H1 (cell line): Measurements from ENCODE around the gene AOPEP.

Experiments
- CREB1 ChIP-seq: IDR thresholded peaks from 2 replicates; pipeline ENCODE4 v1.6.1; 2012; ENCODE audit warnings: inconsistent platforms
- CTCF ChIP-seq, 3 experiments: IDR thresholded peaks; 1 replicate in 2 of 3; 2 replicates in 1 of 3; pipeline versions ENCODE4 v1.5.1 to v1.6.1; 2011; ENCODE audit warnings: low read length in 3 of 3, mild to moderate bottlenecking in 3 of 3, inconsistent platforms in 2 of 3, low read depth in 1 of 3, moderate library complexity in 1 of 3; ENCODE audit not compliant: insufficient read depth in 1 of 3; ENCODE audit errors: control extremely low read depth in 1 of 3
- GABPA ChIP-seq: IDR thresholded peaks from 2 replicates; pipeline ENCODE4 v1.6.1; 2011; ENCODE audit warnings: mild to moderate bottlenecking, low read length, moderate library complexity, borderline replicate concordance; ENCODE audit not compliant: insufficient read depth
- HDAC6 ChIP-seq: IDR thresholded peaks from one replicate; pipeline ENCODE4 v1.7.1; 2012; ENCODE audit warnings: low read depth, mild to moderate bottlenecking, inconsistent platforms, low read length, moderate library complexity
- MAFK ChIP-seq: IDR thresholded peaks from 2 replicates; pipeline ENCODE4 v1.6.1; 2012; ENCODE audit warnings: low read depth, mild to moderate bottlenecking, improper control_type of control experiment, low read length
- POLR2AphosphoS5 ChIP-seq: IDR thresholded peaks from 2 replicates; pipeline ENCODE4 v1.6.1; 2011; ENCODE audit warnings: low read depth, low read length
- TAF1 ChIP-seq: IDR thresholded peaks from 2 replicates; pipeline ENCODE4 v1.6.1; 2011; ENCODE audit warnings: mild to moderate bottlenecking, low read depth, low read length
- TEAD4 ChIP-seq: IDR thresholded peaks from 2 replicates; pipeline ENCODE4 v1.6.1; 2012; ENCODE audit warnings: low read depth, low read length, inconsistent platforms, mixed read lengths
- TF ChIP-seq, protein P1 (sequence below): IDR thresholded peaks from 2 replicates; pipeline ENCODE4 v1.6.1; 2012; ENCODE audit warnings: inconsistent platforms

DNA sequence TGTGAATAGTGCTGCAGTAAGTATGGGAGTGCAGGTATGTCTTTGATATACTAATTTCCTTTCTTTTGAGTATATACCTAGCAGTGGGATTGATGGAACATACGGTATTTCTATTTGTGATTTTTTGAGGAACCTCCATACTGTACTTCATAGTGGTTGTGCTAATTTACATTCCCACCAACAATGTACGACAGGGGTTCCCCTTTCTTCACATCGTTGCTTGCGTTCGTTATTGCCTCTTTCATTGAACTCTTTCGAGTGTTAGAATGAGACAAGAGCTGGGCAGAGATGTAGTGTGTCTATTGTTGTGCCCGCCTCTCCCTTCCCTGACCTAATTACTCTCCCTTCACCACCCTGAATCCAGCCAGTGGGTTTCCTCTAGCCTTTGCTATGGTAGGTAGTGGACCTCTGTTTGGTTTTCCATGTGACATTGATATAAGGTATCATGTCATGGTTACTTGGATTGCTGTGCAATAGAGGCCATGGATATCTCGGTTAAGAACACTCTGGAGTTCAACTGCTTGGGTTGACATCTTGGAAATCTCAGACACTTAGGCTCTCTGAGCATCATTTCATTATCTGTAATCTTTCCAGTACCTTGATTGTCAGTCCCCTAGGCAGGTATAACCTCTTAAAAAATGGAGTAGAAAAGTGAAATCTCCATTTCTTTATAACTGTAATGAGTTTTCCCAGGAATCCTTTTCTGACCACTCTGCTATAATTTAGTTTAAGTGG, 19.5 kb downstream of the AOPEP start:
- no peak for TF ChIP-seq CTCF (IDR thresholded peaks at IDR 0.05; ENCODE audit: control extremely low read depth in 1 of 3, insufficient read depth in 1 of 3, low read depth in 1 of 3, low read length in 3 of 3)
- TF ChIP-seq GABPA: no peak
- TF ChIP-seq, protein P1, sequence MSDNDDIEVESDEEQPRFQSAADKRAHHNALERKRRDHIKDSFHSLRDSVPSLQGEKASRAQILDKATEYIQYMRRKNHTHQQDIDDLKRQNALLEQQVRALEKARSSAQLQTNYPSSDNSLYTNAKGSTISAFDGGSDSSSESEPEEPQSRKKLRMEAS: no peak
- no peak for TF ChIP-seq POLR2AphosphoS5
- no peak for TF ChIP-seq HDAC6
- TF ChIP-seq TAF1: no peak
- TF ChIP-seq CREB1: no peak
- no peak for TF ChIP-seq TEAD4
- TF ChIP-seq MAFK: no peak
